GM21526 (cell line): Measurements from ENCODE around the gene HAVCR2.
"Not testable (repeated sequence)": the region's sequence is repeated elsewhere in the genome, so short reads cannot be mapped to it uniquely, and the experiment has no call there.

Experiments
- ATAC-seq: cut with Tn5 transposase; IDR thresholded peaks from one replicate; pipeline ENCODE4 v1.9.1; 2021; ENCODE audit warnings: moderate library complexity; ENCODE audit not compliant: unreplicated experiment, low FRiP score

HAVCR2 gene

GRCh38 chr5:157100140-157100679 is 8.6 kb downstream of the HAVCR2 start:
- no peak for ATAC-seq

GRCh38 chr5:157088342-157088990 is 20.4 kb downstream of the HAVCR2 start:
- ATAC-seq = peak; percentile 75

- no peak for ATAC-seq
Measured at GRCh38 chr5:157086751-157087359, 22.0 kb downstream of the HAVCR2 start.

GRCh38 chr5:157085930-157086329 is 22.9 kb downstream of the HAVCR2 start:
- ATAC-seq = no peak

GRCh38 chr5:157080286-157080685 is 28.6 kb downstream of the HAVCR2 start:
- no peak for ATAC-seq

DNA sequence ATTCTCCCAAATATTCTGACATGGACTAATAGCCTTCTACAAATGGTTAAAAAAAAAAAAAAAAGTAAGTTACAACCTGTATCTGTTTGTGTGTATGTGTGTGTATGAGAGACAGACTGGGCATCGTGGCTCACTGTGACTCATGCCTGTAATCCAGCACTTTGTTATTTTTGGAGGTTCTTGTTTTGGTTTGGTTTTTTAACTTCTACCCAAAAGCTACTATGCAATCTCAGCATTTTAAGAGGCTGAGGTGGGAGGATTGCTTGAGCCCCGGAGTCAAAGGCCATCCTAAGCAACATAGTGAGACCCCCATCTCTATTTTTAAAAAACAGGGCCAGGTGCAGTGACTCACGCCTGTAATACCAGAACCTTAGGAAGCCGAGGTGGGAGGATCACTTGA is 32.3 kb downstream of the HAVCR2 start:
- no peak for ATAC-seq

DNA sequence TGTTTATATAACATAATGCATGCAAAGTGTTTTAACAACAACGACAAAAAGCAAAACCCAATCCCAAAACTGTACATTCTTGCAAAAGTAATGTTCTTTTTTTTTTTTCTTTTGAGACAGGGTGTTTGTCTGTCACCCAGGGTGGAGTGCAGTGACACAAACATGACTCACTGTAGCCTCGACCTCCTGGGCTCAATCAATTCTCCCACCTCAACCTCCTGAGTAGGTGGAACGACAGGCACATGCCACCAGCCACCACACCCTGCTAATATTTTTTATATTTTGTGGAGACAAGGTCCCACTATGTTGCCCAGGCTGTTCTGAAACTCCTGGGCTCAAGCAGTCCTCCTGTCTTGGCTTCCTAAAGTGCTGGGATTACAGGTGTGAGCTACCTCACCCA is 36.3 kb downstream of the HAVCR2 start:
- no peak for ATAC-seq

- no peak for ATAC-seq
Measured at GRCh38 chr5:157069949-157070348, 38.9 kb downstream of the HAVCR2 start.

- ATAC-seq = no peak
Measured at GRCh38 chr5:157068785-157069184, 40.1 kb downstream of the HAVCR2 start.

- ATAC-seq = no peak
Measured at GRCh38 chr5:157068339-157068738, 40.5 kb downstream of the HAVCR2 start.

GRCh38 chr5:157067005-157067404 is 41.8 kb downstream of the HAVCR2 start:
- no peak for ATAC-seq

GRCh38 chr5:157066080-157066479 is 42.8 kb downstream of the HAVCR2 start:
- ATAC-seq = no peak

- no peak for ATAC-seq
Measured at GRCh38 chr5:157063776-157064430, 44.9 kb downstream of the HAVCR2 start.

DNA sequence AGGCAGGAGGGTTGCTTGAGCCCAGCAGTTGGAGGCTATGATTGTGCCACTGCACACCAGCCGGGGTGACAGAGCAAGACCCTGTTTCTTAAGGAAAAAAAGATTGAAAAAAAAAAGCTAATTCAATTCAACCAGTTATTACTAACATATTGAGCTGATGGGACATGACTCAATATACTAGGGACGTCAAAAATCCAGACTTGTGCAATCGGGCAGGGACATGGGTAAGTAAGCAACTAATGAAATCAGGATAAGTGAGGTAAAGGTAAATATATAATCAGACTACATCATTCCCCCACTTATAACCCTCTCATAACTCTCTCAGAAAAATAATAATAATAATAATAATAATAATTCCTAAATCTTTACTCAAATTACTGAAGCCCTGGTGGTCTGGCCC is 49.0 kb downstream of the HAVCR2 start:
- ATAC-seq = no peak

DNA sequence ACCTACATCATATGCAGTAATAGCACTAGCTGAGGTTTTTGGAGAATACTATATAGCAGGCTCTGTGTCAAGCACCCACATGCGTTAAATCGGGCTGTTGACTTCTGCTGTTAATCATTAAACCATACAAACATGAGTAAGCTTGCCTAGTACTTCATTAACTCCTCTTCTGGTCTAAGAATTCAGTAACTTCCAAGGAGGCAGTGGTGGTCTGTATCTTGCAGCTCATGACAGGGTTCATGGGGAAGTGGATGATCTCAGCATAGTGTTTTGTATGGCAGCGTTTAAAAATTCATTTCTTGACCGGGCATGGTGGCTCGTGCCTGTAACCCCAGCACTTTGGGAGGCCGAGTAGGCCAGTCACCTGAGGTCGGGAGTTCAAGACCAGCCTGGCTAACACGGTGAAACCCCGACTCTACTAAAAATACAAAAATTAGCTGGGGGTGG is 49.7 kb downstream of the HAVCR2 start, which contains the start of gene HAVCR1:
Gene HAVCR1, minus strand, starts transcription at position 24 of the 447 bp plus-strand sequence. CDS start 1,173 bp downstream, outside the sequence.
- no peak for ATAC-seq

DNA sequence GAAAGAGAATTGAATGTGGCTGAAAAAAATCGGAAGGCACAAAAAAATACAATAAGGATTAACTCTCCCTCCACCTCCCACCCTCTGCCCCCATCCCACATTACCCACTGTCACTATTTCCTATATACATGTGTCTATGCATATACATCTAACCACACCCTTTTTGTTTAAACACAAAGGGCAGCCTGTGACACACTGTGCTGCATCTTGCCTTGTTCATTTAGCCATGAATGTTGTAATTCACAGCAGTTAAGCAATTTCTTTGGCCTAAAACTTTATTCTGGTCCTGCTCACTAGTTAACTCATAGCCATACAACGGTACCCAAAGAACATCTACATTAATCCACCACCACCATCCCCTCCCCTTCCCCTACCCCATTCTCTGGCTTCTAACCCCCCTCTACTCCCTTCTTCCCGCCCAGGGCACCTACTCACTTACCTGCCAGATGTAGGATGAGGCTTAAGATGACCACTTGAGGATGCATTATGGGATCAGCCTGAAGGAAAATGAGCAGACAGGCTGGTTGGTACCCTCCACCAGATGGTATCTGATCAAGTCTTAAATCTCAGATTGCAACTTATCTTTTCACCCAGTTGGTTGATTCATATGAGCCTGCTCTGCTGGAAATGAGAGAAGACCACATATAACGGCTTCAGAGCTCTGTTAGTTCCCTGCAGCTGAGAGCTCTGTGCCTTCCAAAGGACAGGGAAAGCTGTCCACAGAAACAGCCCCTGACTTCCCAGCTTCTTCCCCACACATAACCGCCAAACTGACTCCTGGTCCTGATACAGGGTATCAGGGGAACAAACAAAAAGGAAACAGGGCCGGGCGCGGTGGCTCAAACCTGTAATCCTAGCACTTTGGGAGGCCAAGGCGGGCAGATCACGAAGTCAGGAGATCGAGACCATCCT is 51.1 kb downstream of the HAVCR2 start:
- no peak for ATAC-seq

DNA sequence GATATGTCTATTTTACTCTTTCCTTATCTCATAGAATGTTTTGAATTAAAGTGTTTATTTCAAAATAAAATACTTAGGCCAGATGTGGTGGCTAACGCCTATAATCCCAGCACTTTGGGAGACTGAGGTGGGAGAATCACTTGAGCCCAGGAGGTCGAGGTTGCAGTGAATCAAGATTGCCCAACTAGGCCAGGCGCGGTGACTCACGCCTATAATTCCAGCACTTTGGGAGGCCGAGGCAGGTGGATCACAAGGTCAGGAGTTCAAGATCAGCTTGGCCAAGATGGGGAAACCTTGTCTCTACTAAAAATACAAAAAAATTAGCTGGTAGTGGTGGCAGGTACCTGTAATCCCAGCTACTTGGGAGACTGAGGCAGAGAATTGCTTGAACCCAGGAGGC is 52.0 kb downstream of the HAVCR2 start:
- ATAC-seq = not testable (repeated sequence)

GRCh38 chr5:157051604-157052245 is 57.1 kb downstream of the HAVCR2 start:
- no peak for ATAC-seq

- ATAC-seq = no peak
Measured at GRCh38 chr5:157050050-157050449, 58.8 kb downstream of the HAVCR2 start.

- ATAC-seq = no peak
Measured at GRCh38 chr5:157049605-157050004, 59.2 kb downstream of the HAVCR2 start.
